ENCODE measurements around the gene CDC42BPG.

Gene CDC42BPG

DNA sequence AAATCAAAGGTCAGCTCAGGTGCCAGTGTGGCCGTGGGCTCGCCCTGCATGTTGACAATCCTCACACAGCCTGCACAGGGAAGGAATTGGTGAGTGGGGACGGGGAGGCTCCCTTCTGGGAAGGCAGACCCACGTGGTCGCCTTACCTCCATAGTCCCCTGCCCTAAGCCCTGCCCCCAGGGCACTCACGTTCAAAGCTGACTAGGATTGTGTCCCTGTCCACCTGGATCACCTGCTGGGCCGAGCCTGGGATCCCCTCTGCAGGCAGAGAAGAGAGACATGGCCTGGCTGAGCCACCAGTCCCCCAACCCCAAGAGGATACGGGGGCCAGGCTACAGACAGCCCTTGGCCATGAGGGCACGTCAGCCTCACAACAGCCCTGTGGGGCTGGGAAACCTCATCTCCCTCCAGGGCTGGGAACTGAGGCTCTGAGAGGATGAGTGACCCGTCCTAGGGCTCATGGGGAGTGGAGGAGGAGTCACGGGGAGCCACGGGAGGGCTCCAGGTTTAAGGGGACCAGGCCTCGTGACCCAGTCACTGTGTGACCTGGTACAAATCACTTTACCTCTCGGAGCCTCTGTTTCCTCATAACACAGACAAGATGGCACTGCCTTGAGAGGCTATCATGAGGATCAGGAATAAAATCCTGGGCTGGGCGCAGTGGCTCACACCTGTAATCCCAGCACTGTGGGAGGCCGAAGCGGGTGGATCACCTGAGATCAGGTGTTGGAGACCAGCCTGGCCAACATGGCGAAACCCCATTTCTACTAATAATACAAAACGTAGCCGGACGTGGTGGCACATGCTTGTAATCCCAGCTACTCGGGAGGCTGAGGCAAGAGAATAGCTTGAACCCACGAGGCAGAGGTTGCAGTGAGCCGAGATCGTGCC is 54.0 kb downstream of the CDC42BPG start:
- TF ChIP-seq, protein P1, sequence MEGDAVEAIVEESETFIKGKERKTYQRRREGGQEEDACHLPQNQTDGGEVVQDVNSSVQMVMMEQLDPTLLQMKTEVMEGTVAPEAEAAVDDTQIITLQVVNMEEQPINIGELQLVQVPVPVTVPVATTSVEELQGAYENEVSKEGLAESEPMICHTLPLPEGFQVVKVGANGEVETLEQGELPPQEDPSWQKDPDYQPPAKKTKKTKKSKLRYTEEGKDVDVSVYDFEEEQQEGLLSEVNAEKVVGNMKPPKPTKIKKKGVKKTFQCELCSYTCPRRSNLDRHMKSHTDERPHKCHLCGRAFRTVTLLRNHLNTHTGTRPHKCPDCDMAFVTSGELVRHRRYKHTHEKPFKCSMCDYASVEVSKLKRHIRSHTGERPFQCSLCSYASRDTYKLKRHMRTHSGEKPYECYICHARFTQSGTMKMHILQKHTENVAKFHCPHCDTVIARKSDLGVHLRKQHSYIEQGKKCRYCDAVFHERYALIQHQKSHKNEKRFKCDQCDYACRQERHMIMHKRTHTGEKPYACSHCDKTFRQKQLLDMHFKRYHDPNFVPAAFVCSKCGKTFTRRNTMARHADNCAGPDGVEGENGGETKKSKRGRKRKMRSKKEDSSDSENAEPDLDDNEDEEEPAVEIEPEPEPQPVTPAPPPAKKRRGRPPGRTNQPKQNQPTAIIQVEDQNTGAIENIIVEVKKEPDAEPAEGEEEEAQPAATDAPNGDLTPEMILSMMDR (IDR thresholded peaks at IDR 0.05; ENCODE audit: low read depth, low read length, missing control alignments) = no peak
- no peak overlapping the region for H3K4me3 ChIP-seq (ENCODE audit: low read depth, low read length)
- DNase-seq (ENCODE audit: low read depth) = no peak
- in situ Hi-C loops (cut with HindIII; ENCODE audit: low sequenced_read_pairs) = no loop called here

GRCh38 chr11:64789331-64790204 is 54.9 kb downstream of the CDC42BPG start:
- DNase-seq (ENCODE audit: low read depth) = no peak
- TF ChIP-seq, protein P1 (IDR thresholded peaks at IDR 0.05; ENCODE audit: low read depth, low read length, missing control alignments) = no peak
- in situ Hi-C loops (cut with HindIII; ENCODE audit: low sequenced_read_pairs) = no loop called here
- no peak overlapping the region for H3K4me3 ChIP-seq (ENCODE audit: low read depth, low read length)

DNA sequence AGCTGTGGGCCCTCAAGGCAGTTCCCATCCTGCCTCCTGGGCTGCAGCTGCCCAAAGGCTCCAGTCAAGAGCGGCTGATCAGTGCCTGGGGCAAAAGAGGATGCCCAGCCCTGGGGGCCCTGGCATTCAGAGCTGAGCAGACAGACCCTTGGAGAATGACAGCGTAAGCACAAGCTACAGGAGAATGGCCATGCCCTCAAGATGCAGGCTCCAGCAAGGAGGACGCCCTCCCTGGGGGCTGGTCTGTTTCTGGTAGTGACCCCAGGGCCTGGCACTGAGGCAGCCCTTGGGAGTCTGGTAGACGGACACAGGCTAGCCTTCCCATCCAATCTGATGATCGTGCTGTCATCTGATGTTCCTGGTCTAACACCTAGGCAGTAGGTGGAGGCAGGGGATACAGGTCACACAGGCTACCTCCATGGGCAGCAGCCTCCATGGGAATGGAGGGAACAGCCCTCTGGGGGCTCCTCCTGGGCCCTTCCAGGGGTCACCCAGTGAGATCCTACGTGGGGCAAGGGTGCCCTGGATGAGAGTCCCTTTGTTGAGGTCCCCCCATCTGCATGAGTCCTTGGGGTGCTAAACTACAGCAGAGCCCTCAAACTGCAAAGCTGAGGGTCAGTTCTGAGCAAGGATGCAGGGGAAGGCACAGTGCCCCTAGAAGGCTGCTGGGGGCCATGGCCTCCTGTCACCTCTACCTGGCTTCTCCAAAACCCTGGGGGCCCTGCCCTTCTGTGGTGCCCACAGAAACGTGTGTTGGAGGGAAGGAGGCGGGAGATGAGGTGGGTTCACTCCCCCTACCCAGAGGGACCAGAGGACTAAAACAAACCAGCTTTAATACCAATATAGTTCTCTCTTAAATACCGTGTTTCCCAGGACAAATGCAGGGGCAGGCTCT is 55.9 kb downstream of the CDC42BPG start:
- in situ Hi-C loops (cut with HindIII; ENCODE audit: low sequenced_read_pairs) = no loop called here
- DNase-seq (ENCODE audit: low read depth) = no peak
- no peak overlapping the region for H3K4me3 ChIP-seq (ENCODE audit: low read depth, low read length)
- TF ChIP-seq, protein P1 (IDR thresholded peaks at IDR 0.05; ENCODE audit: low read depth, low read length, missing control alignments) = no peak

DNA sequence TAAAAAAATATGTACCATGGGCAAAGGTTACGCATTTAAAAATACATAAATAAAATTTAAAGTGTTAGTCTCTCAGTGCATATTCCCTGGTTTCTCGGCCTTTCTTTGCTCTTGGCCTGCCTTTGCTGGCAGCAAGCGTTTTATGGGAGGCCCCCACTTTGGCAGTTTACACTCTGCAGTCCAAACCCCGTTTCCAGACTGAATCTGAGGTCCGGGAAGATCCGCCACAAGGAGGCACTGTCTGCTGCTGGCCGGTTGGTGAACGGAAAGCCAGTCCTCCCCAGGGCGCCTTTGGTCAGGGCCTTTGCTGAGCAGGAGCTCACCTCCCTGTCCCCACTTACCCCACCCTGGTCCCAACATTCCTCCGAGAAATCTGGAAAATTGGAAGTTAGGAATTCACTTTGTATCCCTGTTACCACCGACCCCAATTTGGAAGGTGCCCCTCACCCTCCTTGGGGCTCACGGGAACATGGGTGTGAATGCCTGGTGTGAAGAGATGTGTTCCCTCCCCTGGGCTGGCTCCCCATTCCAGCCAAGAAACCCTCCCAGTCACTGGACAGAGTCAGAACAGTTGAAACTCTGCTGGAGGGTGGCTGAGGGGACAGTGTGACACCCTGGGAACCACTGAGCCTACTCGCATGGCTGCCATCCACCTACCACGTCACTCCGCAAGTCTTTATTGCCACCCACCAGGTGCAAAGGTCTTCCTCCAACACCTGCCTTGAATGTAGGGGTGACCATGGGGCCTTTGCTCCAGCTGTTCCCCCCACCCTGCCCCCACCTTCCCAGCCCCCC is 56.7 kb downstream of the CDC42BPG start:
- DNase-seq (ENCODE audit: low read depth) = no peak
- in situ Hi-C loops (cut with HindIII; ENCODE audit: low sequenced_read_pairs) = no loop called here
- H3K4me3 ChIP-seq (ENCODE audit: low read depth, low read length) = no peak overlapping the region
- TF ChIP-seq, protein P1 (IDR thresholded peaks at IDR 0.05; ENCODE audit: low read depth, low read length, missing control alignments) = peak; percentile 91

DNA sequence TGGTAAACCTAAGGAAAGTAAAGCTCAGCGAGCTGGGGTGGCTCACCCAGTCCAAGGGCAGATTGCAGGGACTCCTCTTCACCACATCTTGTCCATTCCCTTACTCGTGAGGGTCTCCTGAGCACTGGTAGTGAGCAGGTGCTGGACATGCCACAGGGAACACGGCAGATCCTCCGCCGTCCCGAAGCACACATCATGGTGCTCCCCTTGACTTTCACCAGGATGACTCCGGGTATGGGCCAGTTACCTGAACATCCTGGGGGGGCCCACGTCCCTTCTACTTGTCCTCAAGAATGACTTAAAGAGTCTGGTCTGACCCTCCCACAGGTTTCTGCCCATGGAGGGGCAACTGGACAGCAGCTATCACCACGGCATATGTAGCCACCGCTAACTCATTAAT is 58.1 kb downstream of the CDC42BPG start:
- DNase-seq (ENCODE audit: low read depth) = no peak
- in situ Hi-C loops (cut with HindIII; ENCODE audit: low sequenced_read_pairs) = no loop called here
- TF ChIP-seq, protein P1 (IDR thresholded peaks at IDR 0.05; ENCODE audit: low read depth, low read length, missing control alignments) = no peak
- no peak overlapping the region for H3K4me3 ChIP-seq (ENCODE audit: low read depth, low read length)
